GM23248 (cell line): Measurements from ENCODE around the gene SH3RF3. TPM values are rescaled to one million over a fixed set of nuclear protein-coding genes. Genes with fewer than 3 reads are reported as not detected.

Source experiments
- DNase-seq: peaks from one replicate; pipeline ENCODE4 v3.0.0-alpha.2; 2015
- H2AFZ ChIP-seq: fragments of 200-600 bp; sonication (generic); 2 replicates; pipeline ENCODE4 v1.6.1; 2016; ENCODE audit warnings: antibody characterized with exemption
- H3F3A ChIP-seq: fragments of 200-600 bp; sonication (generic); 2 replicates; pipeline ENCODE4 v1.6.1; 2016; ENCODE audit warnings: mild to moderate bottlenecking, antibody characterized with exemption, mixed run types; ENCODE audit not compliant: insufficient read depth
- H3K27ac ChIP-seq: fragments of 200-600 bp; sonication (generic); 2 replicates; pipeline ENCODE4 v1.5.1; 2016; ENCODE audit warnings: mild to moderate bottlenecking
- H3K27me3 ChIP-seq: fragments of 200-600 bp; sonication (generic); replicated peaks from 2 replicates; pipeline ENCODE4 v1.6.1; 2016; ENCODE audit warnings: mild to moderate bottlenecking; ENCODE audit not compliant: insufficient read depth
- H3K36me3 ChIP-seq: fragments of 200-600 bp; sonication (generic); 2 replicates; pipeline ENCODE4 v1.6.1; 2016; ENCODE audit warnings: low read depth, mild to moderate bottlenecking
- H3K4me1 ChIP-seq: fragments of 200-600 bp; sonication (generic); 2 replicates; pipeline ENCODE4 v1.6.1; 2016; ENCODE audit warnings: mild to moderate bottlenecking; ENCODE audit not compliant: insufficient read depth
- H3K4me2 ChIP-seq: fragments of 200-600 bp; sonication (generic); one replicate; pipeline ENCODE4 v1.6.1; 2016; ENCODE audit warnings: mild to moderate bottlenecking; ENCODE audit not compliant: unreplicated experiment
- H3K4me3 ChIP-seq: fragments of 200-600 bp; sonication (generic); 2 replicates; pipeline ENCODE4 v1.5.1; 2016; ENCODE audit warnings: mild to moderate bottlenecking
- H3K79me2 ChIP-seq: fragments of 200-600 bp; sonication (generic); 2 replicates; pipeline ENCODE4 v1.6.1; 2016; ENCODE audit warnings: mild to moderate bottlenecking; ENCODE audit not compliant: insufficient read depth
- H3K9ac ChIP-seq: fragments of 200-600 bp; sonication (generic); 2 replicates; pipeline ENCODE4 v1.6.1; 2016; ENCODE audit warnings: mild to moderate bottlenecking
- H3K9me2 ChIP-seq: fragments of 200-600 bp; sonication (generic); 2 replicates; pipeline ENCODE4 v1.6.1; 2016; ENCODE audit warnings: mixed run types, mild to moderate bottlenecking, moderate library complexity; ENCODE audit not compliant: insufficient read depth
- H3K9me3 ChIP-seq: fragments of 200-600 bp; sonication (generic); one replicate; pipeline ENCODE4 v1.6.1; 2017; ENCODE audit warnings: low read depth
- H4K20me1 ChIP-seq: fragments of 200-600 bp; sonication (generic); 2 replicates; pipeline ENCODE4 v1.6.0; 2016; ENCODE audit not compliant: insufficient read depth
- EZH2 ChIP-seq: fragments of 200-600 bp; sonication (generic); IDR thresholded peaks from 2 replicates; pipeline ENCODE4 v1.6.1; 2018; ENCODE audit warnings: antibody characterized with exemption, mild to moderate bottlenecking; ENCODE audit not compliant: insufficient read depth, poor library complexity, severe bottlenecking
- EZH2phosphoT487 ChIP-seq: fragments of 200-600 bp; sonication (generic); IDR thresholded peaks from 2 replicates; pipeline ENCODE4 v1.6.1; 2018; ENCODE audit warnings: antibody characterized with exemption, moderate library complexity, mild to moderate bottlenecking, low read depth; ENCODE audit not compliant: insufficient read depth
- WGBS, 2 experiments: methylation state at CpG; one replicate each; pipeline ENCODE4 v1.1.6; 2015 to 2017; ENCODE audit warnings: low lambda C conversion rate in 2 of 2, low coverage in 1 of 2; ENCODE audit errors: missing lambda C conversion rate in 2 of 2; 5-methylcytosine and 5-hydroxymethylcytosine counted together
- in situ Hi-C: fragments of 300-500 bp; cut with MboI; formaldehyde crosslinking; loops from 2 replicates; pipeline ENCODE4 v1.15.0; 2020
- polyA plus RNA-seq: library from polyadenylated mRNA; unstranded; fragments of >200 nt; fragmentation: Nextera tagmentation; extraction: Ambion mirVana; gene quantifications from 2 replicates; pipeline ENCODE4 v1.2.1, GENCODE V29; 2016
- total RNA-seq: library from RNA; depleted of rRNA; stranded (reverse); fragments of >200 nt; shearing (Covaris generic); gene quantifications from 2 replicates; pipeline ENCODE4 v1.2.3, GENCODE V29; 2014

SH3RF3 gene
- total and polyA plus RNA-seq, 2 experiments from 2014 or later = 1.5 to 5.2 TPM

DNA sequence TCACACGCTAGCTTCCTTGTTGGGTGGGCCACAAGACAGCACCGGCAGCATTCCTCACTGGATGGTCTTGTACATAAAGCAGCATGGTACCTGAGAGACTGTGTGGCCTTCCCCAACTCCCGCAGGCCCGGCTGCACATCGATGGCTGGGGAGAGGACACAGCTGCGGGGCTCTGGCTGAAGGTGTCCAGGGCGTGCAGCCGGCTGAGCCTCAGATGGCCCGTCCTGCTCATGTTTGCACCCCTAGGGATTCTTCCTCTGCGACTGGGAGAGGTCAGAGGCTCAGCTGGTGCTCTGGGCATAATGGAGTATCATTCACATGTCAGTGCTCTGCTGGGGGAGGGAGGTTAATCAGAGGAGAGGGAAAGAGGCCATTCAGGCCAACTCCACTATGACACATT lies 276.9 kb downstream of the SH3RF3 start:
- Histone ChIP-seq H3K4me2 (no peak overlapping the region), H3K9ac (no peak overlapping the region), H3K9me2 (no peaks in the 10 kb centered on the region), H4K20me1 (no peaks in the 10 kb centered on the region), H3K9me3 (no peaks in the 10 kb centered on the region), H3K27me3 (no peaks in the 10 kb centered on the region), H2AFZ (no peak overlapping the region), H3K36me3 (no peaks in the 10 kb centered on the region), H3K27ac (no peak overlapping the region), H3F3A (no peaks in the 10 kb centered on the region), H3K4me3 (no peak overlapping the region), H3K4me1 (no peaks in the 10 kb centered on the region), H3K79me2 (no peaks in the 10 kb centered on the region)
- 93 to 95% methylated on average over 10 of the region's 10 CpGs for WGBS, 2 experiments
- in situ Hi-C loops = no loop called here
- DNase-seq = no peak
- TF ChIP-seq EZH2 = no peak
- TF ChIP-seq EZH2phosphoT487 = no peak

DNA sequence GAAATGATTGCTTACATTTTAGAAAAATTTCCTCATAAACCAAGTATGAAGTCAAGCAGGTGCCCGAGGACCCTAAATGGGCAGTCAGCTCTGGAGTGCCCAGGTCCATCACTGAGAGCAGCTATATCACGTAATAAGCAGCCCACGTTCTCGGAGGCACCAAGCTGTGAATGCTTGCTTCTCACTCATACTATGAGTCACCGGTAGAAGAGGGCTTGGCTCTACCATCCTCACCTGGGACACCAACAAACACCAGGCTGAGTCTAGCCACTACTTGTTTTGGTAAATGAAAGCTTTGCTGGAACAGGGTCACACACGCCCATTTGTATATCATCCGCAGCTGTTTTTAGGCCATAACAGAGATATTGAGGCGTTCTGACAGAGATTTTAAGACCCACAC lies 277.3 kb downstream of the SH3RF3 start:
- H3K36me3 ChIP-seq = no peaks in the 10 kb centered on the region
- H3K27ac ChIP-seq = no peak overlapping the region
- in situ Hi-C loops = no loop called here
- no peaks in the 10 kb centered on the region for H4K20me1 ChIP-seq
- H3K27me3 ChIP-seq = no peaks in the 10 kb centered on the region
- H3K9me2 ChIP-seq = no peaks in the 10 kb centered on the region
- TF ChIP-seq EZH2 (no peak), EZH2phosphoT487 (no peak)
- H3K4me3 ChIP-seq = no peak overlapping the region
- H3K4me1 ChIP-seq = no peaks in the 10 kb centered on the region
- H3K4me2 ChIP-seq = no peak overlapping the region
- H3K9ac ChIP-seq = no peak overlapping the region
- H3F3A ChIP-seq = no peaks in the 10 kb centered on the region
- H2AFZ ChIP-seq = no peak overlapping the region
- H3K79me2 ChIP-seq = no peaks in the 10 kb centered on the region
- no peaks in the 10 kb centered on the region for H3K9me3 ChIP-seq
- DNase-seq = no peak
- 97 to 99% methylated on average over 8 of the region's 8 CpGs for WGBS, 2 experiments

DNA sequence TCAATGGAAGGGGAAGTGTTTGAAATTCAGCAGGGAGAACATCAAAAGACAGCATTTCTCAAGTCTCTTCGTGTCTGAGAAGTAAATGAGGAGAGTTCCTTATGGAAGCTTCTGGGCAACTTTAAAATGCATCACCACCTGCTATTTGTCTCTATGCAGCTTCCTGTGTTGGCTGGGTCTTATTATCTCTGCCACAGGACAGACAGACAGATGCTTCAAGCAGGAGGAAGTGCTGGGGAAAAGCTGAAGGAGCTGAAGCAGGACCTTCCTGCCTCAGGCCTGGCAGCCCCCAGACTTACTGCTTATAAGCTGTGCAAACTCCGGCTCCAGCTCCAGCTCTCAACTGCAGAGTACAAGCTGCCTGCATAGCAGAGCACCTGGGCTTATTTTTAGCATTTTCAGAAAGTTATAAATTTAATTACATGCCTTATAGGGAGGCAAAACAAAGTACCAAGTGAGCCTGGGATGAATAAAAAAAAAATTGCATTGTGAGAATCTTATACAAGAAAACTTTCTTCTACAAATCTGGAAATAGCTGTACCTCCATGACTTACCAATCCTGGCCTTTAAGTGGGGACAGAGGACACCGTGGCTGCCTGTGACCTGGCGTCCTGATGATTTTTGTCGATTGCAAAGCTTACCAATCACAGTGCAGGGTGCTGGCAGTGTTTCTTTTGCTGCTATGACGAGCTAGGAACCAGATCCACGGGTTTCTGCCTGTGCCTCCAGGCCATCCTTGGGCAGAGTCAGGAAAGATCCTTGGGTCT lies 278.5 kb downstream of the SH3RF3 start:
- Histone ChIP-seq H3K36me3 (no peaks in the 10 kb centered on the region), H3K27me3 (no peaks in the 10 kb centered on the region), H4K20me1 (no peaks in the 10 kb centered on the region), H3K9ac (no peak overlapping the region), H3K4me1 (no peaks in the 10 kb centered on the region), H3K27ac (no peak overlapping the region), H3K9me3 (no peaks in the 10 kb centered on the region), H2AFZ (no peak overlapping the region), H3K4me2 (no peak overlapping the region), H3K4me3 (no peak overlapping the region), H3K79me2 (no peaks in the 10 kb centered on the region), H3F3A (no peaks in the 10 kb centered on the region), H3K9me2 (no peaks in the 10 kb centered on the region)
- DNase-seq = no peak
- WGBS, 2 experiments = 93% methylated on average over 7 of the region's 7 CpGs
- in situ Hi-C loops = no loop called here
- TF ChIP-seq EZH2phosphoT487 = no peak

DNA sequence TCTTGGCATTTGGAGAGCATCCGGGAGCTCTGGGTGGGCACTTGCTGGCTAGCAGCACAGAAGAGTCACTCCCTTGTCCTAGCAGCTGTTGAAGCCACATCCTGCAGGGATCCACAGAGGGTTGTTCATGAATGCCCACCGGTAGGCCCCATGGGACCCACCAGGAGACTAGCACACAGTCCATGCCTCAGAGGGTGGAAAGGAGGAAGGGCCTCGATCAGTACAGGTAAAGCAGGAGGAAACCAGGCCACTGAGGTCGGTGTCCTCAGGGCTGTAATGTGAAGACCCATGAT lies 279.0 kb downstream of the SH3RF3 start:
- Histone ChIP-seq H4K20me1 (no peaks in the 10 kb centered on the region), H2AFZ (no peak overlapping the region), H3F3A (no peaks in the 10 kb centered on the region), H3K27ac (no peak overlapping the region), H3K9ac (no peak overlapping the region), H3K36me3 (no peaks in the 10 kb centered on the region), H3K27me3 (no peaks in the 10 kb centered on the region), H3K9me3 (no peaks in the 10 kb centered on the region), H3K9me2 (no peaks in the 10 kb centered on the region), H3K4me1 (no peaks in the 10 kb centered on the region), H3K4me3 (no peak overlapping the region), H3K4me2 (no peak overlapping the region), H3K79me2 (no peaks in the 10 kb centered on the region)
- no peak for DNase-seq
- in situ Hi-C loops = no loop called here
- 92 to 93% methylated on average over 4 of the region's 4 CpGs for WGBS, 2 experiments
- no peak for TF ChIP-seq EZH2
- TF ChIP-seq EZH2phosphoT487 = no peak
